BLaER1 treated with 17β-estradiol and CSF1 and Interleukin-3, amounts not matched to agents 10 nM and 100 nM (cell line): ENCODE measurements around the gene PLEK.
"Not testable (repeated sequence)": the region's sequence is repeated elsewhere in the genome, so short reads cannot be mapped to it uniquely, and the experiment has no call there.

ENCODE experiments used
- H3K27ac ChIP-seq, 11 experiments: shearing (Covaris generic); formaldehyde crosslinking; 2 replicates each; pipeline ENCODE4 v1.8.1; 2022
- H3K27me3 ChIP-seq, 11 experiments: shearing (Covaris generic); formaldehyde crosslinking; 2 replicates each; pipeline ENCODE4 v1.8.1; 2022
- H3K36me3 ChIP-seq, 11 experiments: shearing (Covaris generic); formaldehyde crosslinking; 2 replicates each; pipeline ENCODE4 v1.8.1; 2022
- H3K4me1 ChIP-seq, 10 experiments: shearing (Covaris generic); formaldehyde crosslinking; 2 replicates each; pipeline ENCODE4 v1.8.1; 2022
- H3K4me2 ChIP-seq, 11 experiments: shearing (Covaris generic); formaldehyde crosslinking; 2 replicates each; pipeline ENCODE4 v1.8.1; 2022
- H3K4me3 ChIP-seq, 10 experiments: shearing (Covaris generic); formaldehyde crosslinking; 2 replicates each; pipeline ENCODE4 v1.8.1; 2022
- H3K9ac ChIP-seq, 11 experiments: shearing (Covaris generic); formaldehyde crosslinking; 2 replicates each; pipeline ENCODE4 v1.8.1; 2022
- H3K9me3 ChIP-seq, 11 experiments: shearing (Covaris generic); formaldehyde crosslinking; replicated peaks in 1 of 11; 2 replicates each; pipeline ENCODE4 v1.8.1; 2022
- H4K20me1 ChIP-seq, 11 experiments: shearing (Covaris generic); formaldehyde crosslinking; 2 replicates each; pipeline ENCODE4 v1.8.1; 2022
- Cebpa-rat ChIP-seq, 11 experiments: shearing (Covaris generic); IDR thresholded peaks; 2 replicates each; pipeline ENCODE4 v1.8.1; 2022

The PLEK gene

DNA sequence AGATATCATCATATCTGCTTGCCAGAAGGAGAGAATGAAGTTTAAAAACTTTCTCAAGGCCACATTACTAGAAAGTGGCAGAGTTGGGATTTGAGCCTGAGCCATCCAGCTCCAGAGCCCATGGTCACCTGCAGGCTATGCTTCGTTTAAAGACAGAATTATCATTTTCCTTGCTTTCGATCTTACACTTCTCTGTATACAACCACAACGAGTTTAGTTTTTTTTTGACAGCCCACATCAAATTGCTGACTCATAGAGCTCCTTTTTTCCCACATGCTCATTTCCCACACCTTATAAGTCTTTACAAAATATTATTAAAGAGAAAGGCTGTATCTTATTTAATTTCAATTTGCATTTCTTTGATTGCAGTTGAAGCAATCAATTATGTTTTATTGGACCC is 6.5 kb downstream of the PLEK start:
- Histone ChIP-seq H3K36me3 (peaks cover 37 to 100% (median 94%) of the 10 kb centered on the region in 11 experiments; a peak in 21 of 22 replicates), H3K4me2 (peak overlapping the region; percentile 84 to 99 (median 92))

DNA sequence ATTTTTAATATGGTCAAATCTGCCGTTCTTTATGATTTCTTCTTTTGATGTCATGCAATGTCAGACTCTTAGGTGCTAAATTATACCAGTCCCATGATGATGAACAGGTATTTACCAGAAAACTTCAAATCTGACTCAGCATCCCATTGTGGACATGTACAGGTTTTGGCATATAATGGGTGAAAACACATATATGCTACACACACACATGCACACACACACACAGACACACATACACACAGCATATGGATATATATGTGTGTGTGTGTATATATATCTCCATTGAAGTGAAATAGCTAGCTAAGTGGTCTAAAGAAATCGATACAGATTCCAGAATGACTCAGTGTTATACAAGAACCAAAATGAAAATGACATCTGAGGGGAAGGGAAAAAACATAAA is 7.4 kb downstream of the PLEK start:
- no peak overlapping the region for H3K4me3 ChIP-seq
- peak overlapping the region in 6 of 11 experiments; percentile 17 to 98 (median 64); a peak in 10 of 22 replicates for H3K4me2 ChIP-seq
- no peak for TF ChIP-seq Cebpa-rat (IDR thresholded peaks at IDR 0.05)
- peaks cover 0 to 11% (median 0%) of the 10 kb centered on the region in 11 experiments; a peak in 5 of 22 replicates for H3K9me3 ChIP-seq
- H4K20me1 ChIP-seq = peaks cover 76 to 100% (median 94%) of the 10 kb centered on the region in 11 experiments
- H3K27ac ChIP-seq = no peak overlapping the region
- H3K9ac ChIP-seq = no peak overlapping the region
- peaks cover 61 to 96% (median 84%) of the 10 kb centered on the region in 10 experiments for H3K4me1 ChIP-seq
- H3K36me3 ChIP-seq = peaks cover 39 to 100% (median 95%) of the 10 kb centered on the region in 11 experiments
- no peaks in the 10 kb centered on the region for H3K27me3 ChIP-seq

More for the DNA sequence above, 6.5 kb downstream of the PLEK start:
- Histone ChIP-seq H3K9me3 (peaks cover 0 to 11% (median 0%) of the 10 kb centered on the region in 11 experiments; a peak in 4 of 22 replicates), H3K27ac (peak overlapping the region in 2 of 11 experiments; percentile 27 to 32; a peak in 3 of 22 replicates), H3K4me1 (peaks cover 64 to 86% (median 79%) of the 10 kb centered on the region in 10 experiments), H3K4me3 (peak overlapping the region in 4 of 10 experiments; percentile 2 to 89 (median 37); a peak in 4 of 20 replicates), H3K27me3 (no peaks in the 10 kb centered on the region), H3K9ac (peak overlapping the region in 2 of 11 experiments; percentile 9 to 31; a peak in 2 of 22 replicates), H4K20me1 (peaks cover 67 to 99% (median 87%) of the 10 kb centered on the region in 11 experiments)
- TF ChIP-seq Cebpa-rat (IDR thresholded peaks at IDR 0.05) = no peak

DNA sequence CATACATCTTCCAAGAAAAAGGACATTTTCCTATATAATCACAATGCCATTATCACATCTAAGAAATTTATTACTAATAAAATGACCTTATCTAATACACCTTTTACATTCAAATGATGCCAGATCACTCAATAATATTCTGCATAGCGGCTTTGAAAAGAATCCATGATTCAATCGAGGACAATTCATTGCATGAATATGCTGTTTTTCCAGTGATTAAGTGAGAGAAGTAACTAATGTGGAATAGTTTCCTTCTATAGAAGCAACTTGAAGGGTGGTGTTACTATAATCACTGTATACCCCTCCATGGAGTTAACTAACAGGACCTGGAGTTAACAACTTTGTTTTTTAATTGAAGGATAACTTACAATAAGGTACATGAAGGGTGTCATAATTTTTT is 9.1 kb downstream of the PLEK start:
- Histone ChIP-seq H3K27ac (no peak overlapping the region), H3K4me3 (no peak overlapping the region), H3K27me3 (no peaks in the 10 kb centered on the region), H3K36me3 (peaks cover 42 to 100% (median 98%) of the 10 kb centered on the region in 11 experiments), H4K20me1 (peaks cover 88 to 100% (median 100%) of the 10 kb centered on the region in 11 experiments), H3K4me1 (peaks cover 44 to 100% (median 78%) of the 10 kb centered on the region in 10 experiments), H3K4me2 (peak overlapping the region in 5 of 11 experiments; percentile 23 to 95 (median 84); a peak in 7 of 22 replicates), H3K9me3 (peaks cover 0 to 14% (median 5%) of the 10 kb centered on the region in 11 experiments; a peak in 6 of 22 replicates), H3K9ac (no peak overlapping the region)
- no peak for TF ChIP-seq Cebpa-rat (IDR thresholded peaks at IDR 0.05)

DNA sequence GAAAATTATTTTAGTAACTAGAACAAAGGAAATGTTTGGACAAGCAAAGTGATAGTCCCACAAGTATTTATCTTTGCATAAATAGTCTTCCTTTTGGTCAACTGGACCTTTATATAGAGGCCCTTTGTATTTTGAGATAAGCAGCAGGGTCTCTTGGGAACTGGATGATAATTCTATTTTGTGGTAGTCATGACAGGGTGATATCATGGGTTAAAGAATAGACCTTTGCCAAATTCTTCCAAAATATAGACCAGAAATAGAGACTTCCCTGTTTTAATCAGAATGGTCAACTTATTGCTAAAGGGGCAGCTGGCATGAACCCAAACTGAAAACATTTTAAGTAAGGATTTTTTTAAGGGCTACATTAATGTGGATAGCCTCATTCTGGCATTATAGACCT is 10.5 kb downstream of the PLEK start:
- Histone ChIP-seq H3K4me1 (peaks cover 30 to 100% (median 72%) of the 10 kb centered on the region in 10 experiments), H3K36me3 (peaks cover 54 to 100% (median 98%) of the 10 kb centered on the region in 11 experiments), H3K4me2 (peak overlapping the region; percentile 23 to 92 (median 44); a peak in 21 of 22 replicates), H3K27ac (0 out of 22 replicates have a peak overlapping the region, but pooled peaks of 1 of the 11 experiments have one; percentile 13), H3K4me3 (no peak overlapping the region), H3K27me3 (no peaks in the 10 kb centered on the region), H3K9me3 (peaks cover 0 to 25% (median 6%) of the 10 kb centered on the region in 11 experiments; a peak in 8 of 22 replicates), H4K20me1 (peaks cover 76 to 100% (median 100%) of the 10 kb centered on the region in 11 experiments), H3K9ac (no peak overlapping the region)
- no peak for TF ChIP-seq Cebpa-rat (IDR thresholded peaks at IDR 0.05)

DNA sequence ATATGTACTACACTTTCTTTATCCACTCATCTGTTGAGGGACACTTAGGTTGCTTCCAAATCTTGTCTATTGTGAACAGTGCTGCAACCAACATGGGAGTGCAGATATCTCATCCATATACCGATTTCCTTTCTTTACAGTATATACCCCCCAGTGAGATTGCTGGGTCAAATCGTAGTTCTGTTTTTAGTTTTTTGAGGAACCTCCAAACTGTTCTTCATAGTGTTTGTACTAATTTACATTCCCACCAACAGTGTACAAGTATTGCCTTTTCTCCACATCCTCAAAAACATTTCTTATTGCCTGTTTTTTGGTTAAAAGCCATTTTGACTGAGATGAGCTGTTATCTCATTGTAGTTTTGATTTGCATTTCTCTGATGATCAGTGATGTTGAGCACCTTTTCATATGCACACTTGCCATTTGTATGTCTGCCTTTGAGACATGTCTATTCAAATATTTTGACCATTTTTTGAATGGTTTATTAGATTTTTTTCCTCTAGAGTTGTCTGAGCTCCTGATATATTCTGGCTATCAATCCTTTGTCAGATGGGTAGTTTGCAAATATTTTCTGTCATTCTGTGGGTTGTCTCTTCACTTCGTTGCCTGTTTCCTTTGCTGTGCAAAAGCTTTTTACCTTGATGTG is 12.2 kb downstream of the PLEK start:
- no peak for TF ChIP-seq Cebpa-rat (IDR thresholded peaks at IDR 0.05)
- no peaks in the 10 kb centered on the region for H3K27me3 ChIP-seq
- no peak overlapping the region for H3K27ac ChIP-seq
- H4K20me1 ChIP-seq = peaks cover 59 to 100% (median 100%) of the 10 kb centered on the region in 11 experiments
- no peak overlapping the region for H3K9ac ChIP-seq
- H3K4me2 ChIP-seq = peak overlapping the region in 6 of 11 experiments; percentile 23 to 92 (median 58); a peak in 12 of 22 replicates
- H3K4me1 ChIP-seq = peaks cover 21 to 100% (median 74%) of the 10 kb centered on the region in 10 experiments
- peaks cover 62 to 100% (median 98%) of the 10 kb centered on the region in 11 experiments for H3K36me3 ChIP-seq
- H3K4me3 ChIP-seq = no peak overlapping the region; a peak in 1 of 20 replicates
- peaks cover 0 to 34% (median 6%) of the 10 kb centered on the region in 11 experiments; a peak in 8 of 22 replicates for H3K9me3 ChIP-seq

DNA sequence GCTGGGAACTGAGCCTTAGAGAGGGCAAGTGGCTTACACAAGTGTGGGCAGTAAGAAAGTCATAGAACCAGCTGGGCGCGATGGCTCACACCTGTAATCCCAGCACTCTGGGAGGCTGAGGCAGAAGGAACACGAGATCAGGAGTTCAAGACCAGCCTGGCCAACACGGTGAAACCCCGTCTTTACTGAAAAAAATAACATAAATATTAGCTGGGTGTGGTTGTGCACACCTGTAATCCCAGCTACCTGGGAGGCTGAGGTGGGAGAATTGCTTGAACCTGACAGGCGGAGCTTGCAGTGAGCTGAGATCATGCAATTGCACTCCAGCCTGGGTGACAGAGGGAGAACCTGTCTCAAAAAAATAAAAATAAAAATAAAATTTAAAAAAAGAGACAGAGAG is 13.7 kb downstream of the PLEK start:
- not testable (repeated sequence) for H3K27me3 ChIP-seq, H3K9ac ChIP-seq, H3K4me3 ChIP-seq
- Histone ChIP-seq H3K4me1 (peaks cover 36 to 100% (median 78%) of the 10 kb centered on the region in 10 experiments), H3K9me3 (peaks cover 0 to 34% (median 6%) of the 10 kb centered on the region in 11 experiments; a peak in 8 of 22 replicates), H3K4me2 (peak overlapping the region in 5 of 11 experiments; percentile 10 to 92 (median 83); a peak in 7 of 22 replicates), H3K27ac (peak overlapping the region in 1 of 11 experiments; percentile 14; a peak in 1 of 22 replicates), H3K36me3 (peaks cover 63 to 100% (median 98%) of the 10 kb centered on the region in 11 experiments), H4K20me1 (peaks cover 46 to 100% (median 99%) of the 10 kb centered on the region in 11 experiments)

DNA sequence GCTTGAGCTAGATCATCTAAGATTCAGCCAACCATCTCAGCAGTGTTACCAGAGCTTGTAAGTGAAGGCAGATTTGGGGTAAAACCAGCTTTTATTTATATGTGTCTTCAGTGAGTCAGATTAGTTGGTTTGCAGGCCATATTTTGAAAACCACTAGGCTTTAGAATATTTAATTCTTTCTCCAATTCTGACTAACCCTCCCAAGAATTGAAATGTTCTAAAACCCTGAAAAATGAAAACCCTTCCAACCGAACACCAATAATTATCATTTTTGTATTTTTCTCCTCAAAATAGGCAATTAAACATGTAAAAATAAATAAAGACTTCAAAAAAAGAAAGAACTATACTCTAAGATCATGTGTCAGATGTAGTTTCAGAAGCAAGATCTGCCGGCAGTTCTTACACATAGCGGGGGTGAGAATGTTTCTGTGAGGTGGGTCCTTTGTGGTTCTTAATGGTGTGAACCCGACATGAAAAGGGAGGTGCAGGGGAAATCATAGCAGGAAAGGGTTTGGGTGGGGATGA is 14.2 kb downstream of the PLEK start:
- Histone ChIP-seq H3K4me1 (peaks cover 39 to 100% (median 79%) of the 10 kb centered on the region in 10 experiments), H3K4me2 (peak overlapping the region in 4 of 11 experiments; percentile 70 to 92 (median 85); a peak in 6 of 22 replicates), H3K9ac (no peak overlapping the region), H3K9me3 (peaks cover 0 to 34% (median 6%) of the 10 kb centered on the region in 11 experiments; a peak in 8 of 22 replicates), H3K4me3 (no peak overlapping the region), H3K36me3 (peaks cover 68 to 100% (median 98%) of the 10 kb centered on the region in 11 experiments), H3K27me3 (no peaks in the 10 kb centered on the region), H4K20me1 (peaks cover 41 to 100% (median 99%) of the 10 kb centered on the region in 11 experiments), H3K27ac (peak overlapping the region in 1 of 11 experiments; percentile 24; a peak in 1 of 22 replicates)
- no peak for TF ChIP-seq Cebpa-rat (IDR thresholded peaks at IDR 0.05)

DNA sequence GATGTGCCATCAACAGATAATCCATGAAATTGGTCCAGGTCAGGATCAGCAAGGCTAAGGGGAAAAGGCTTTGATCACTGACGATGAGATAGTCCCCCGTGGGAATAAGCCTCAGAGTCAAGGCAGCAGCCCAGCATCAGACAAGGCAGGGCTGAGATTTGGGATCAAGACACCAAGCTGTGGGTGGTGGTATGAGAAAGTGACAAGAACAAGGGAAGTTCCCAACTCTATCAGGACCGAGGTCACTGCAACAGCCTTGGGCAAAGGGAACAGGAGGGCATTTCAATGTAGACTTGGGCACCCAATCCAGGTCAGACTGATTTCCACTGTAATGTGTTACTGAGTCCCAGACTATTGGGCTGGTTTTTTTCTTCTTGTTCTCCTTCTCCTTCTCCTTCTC is 18.7 kb downstream of the PLEK start:
- Histone ChIP-seq H3K27ac (peak overlapping the region; percentile 48 to 93 (median 86); a peak in 21 of 22 replicates), H3K4me2 (peak overlapping the region; percentile 70 to 94 (median 83)), H3K27me3 (no peaks in the 10 kb centered on the region), H4K20me1 (peaks cover 3 to 100% (median 65%) of the 10 kb centered on the region in 11 experiments; a peak in 21 of 22 replicates), H3K4me1 (peaks cover 67 to 100% (median 92%) of the 10 kb centered on the region in 10 experiments), H3K9me3 (peaks cover 0 to 27% (median under 1%) of the 10 kb centered on the region in 11 experiments; a peak in 10 of 22 replicates), H3K36me3 (peaks cover 82 to 99% (median 91%) of the 10 kb centered on the region in 11 experiments), H3K9ac (peak overlapping the region in 8 of 11 experiments; percentile 4 to 79 (median 50); a peak in 11 of 22 replicates), H3K4me3 (peak overlapping the region in 4 of 10 experiments; percentile 0 to 21 (median 16); a peak in 3 of 20 replicates)
- TF ChIP-seq Cebpa-rat (IDR thresholded peaks at IDR 0.05) = no peak
